K562 (cell line): Measurements from ENCODE around the gene APOC1. TPM values are rescaled to one million over a fixed set of nuclear protein-coding genes. Genes with fewer than 3 reads are reported as not detected.
A peak's percentile ranks its signal among the peaks of the same experiment; 100 is the strongest.

ENCODE experiments used
- ATF4 ChIP-seq: fragments of 450-650 bp; formaldehyde crosslinking; IDR thresholded peaks from 2 replicates; pipeline ENCODE4 v1.4.0; 2022; ENCODE audit warnings: mild to moderate bottlenecking, moderate library complexity
- CBFA2T2 ChIP-seq: fragments of 450-650 bp; conservative IDR thresholded peaks from 2 replicates; pipeline ENCODE4 v1.6.1; 2017; ENCODE audit warnings: mild to moderate bottlenecking
- CEBPB ChIP-seq: fragments of 450-650 bp; IDR thresholded peaks from 2 replicates; pipeline ENCODE4 v1.6.1; 2016; ENCODE audit warnings: missing genetic modification characterization, missing compliant biosample characterization
- ESRRB ChIP-seq: fragments of 250-450 bp; sonication (Bioruptor Pico); IDR thresholded peaks from 2 replicates; pipeline ENCODE4 v1.5.0; 2020; ENCODE audit warnings: mild to moderate bottlenecking, moderate library complexity, borderline replicate concordance
- HBP1 ChIP-seq: fragments of 450-650 bp; formaldehyde crosslinking; IDR thresholded peaks from 2 replicates; pipeline ENCODE4 v1.4.0; 2022; ENCODE audit warnings: missing genetic modification characterization
- MYNN ChIP-seq, 2 experiments: sonication (generic); formaldehyde crosslinking in 1 of 2; IDR thresholded peaks; 2 replicates each; pipeline versions ENCODE4 v1.5.0 to v1.6.1; 2016 to 2020; ENCODE audit warnings: antibody characterized with exemption in 1 of 2, missing genetic modification reagents in 1 of 2
- NFE2 ChIP-seq: IDR thresholded peaks from 2 replicates; pipeline ENCODE4 v1.6.1; 2014; ENCODE audit warnings: antibody characterized with exemption, low read depth
- NRF1 ChIP-seq, 2 experiments: fragments of 450-650 bp; IDR thresholded peaks in 1 of 2; conservative IDR thresholded peaks in 1 of 2; 2 replicates each; pipeline ENCODE4 v1.6.1; 2014; ENCODE audit warnings: mild to moderate bottlenecking in 2 of 2
- POLR2A ChIP-seq: fragments of 450-650 bp; conservative IDR thresholded peaks from 2 replicates; pipeline ENCODE4 v1.6.1; 2016
- RBM15 ChIP-seq: fragments of 200-400 bp; formaldehyde crosslinking; IDR thresholded peaks from 2 replicates; pipeline ENCODE4 v1.6.1; 2018; ENCODE audit warnings: mild to moderate bottlenecking, low read length, moderate library complexity; ENCODE audit not compliant: insufficient read depth
- RBM39 ChIP-seq: fragments of 200-400 bp; formaldehyde crosslinking; optimal IDR thresholded peaks from 2 replicates; pipeline ENCODE3; 2018; ENCODE audit warnings: low read depth, low read length
- RFX5 ChIP-seq: IDR thresholded peaks from 2 replicates; pipeline ENCODE4 v1.6.1; 2011; ENCODE audit warnings: low read depth, mild to moderate bottlenecking, improper control_type of control experiment, low read length
- TAF1 ChIP-seq: IDR thresholded peaks from 2 replicates; pipeline ENCODE4 v1.6.1; 2011; ENCODE audit warnings: mild to moderate bottlenecking, low read length, moderate library complexity; ENCODE audit not compliant: insufficient read depth, control insufficient read depth, severe bottlenecking; ENCODE audit errors: extremely low read depth
- TCFL5 ChIP-seq: fragments of 250-450 bp; sonication (Bioruptor Pico); conservative IDR thresholded peaks from 2 replicates; pipeline ENCODE4 v1.6.1; 2021; ENCODE audit warnings: mild to moderate bottlenecking, moderate library complexity, matching md5 sums
- ZNF699 ChIP-seq: fragments of 250-450 bp; sonication (Bioruptor Pico); IDR thresholded peaks from 2 replicates; pipeline ENCODE4 v1.8.0; 2021; ENCODE audit warnings: mild to moderate bottlenecking, moderate library complexity; ENCODE audit not compliant: insufficient replicate concordance
- polyA plus RNA-seq, 8 experiments: library from polyadenylated mRNA; depleted of rRNA in 4 of 8; stranded (reverse) in 5 of 8; unstranded in 3 of 8; fragments of >200 nt; fragmentation: Nextera tagmentation in 2 of 8; fragmentation: Illumina TruSeq in 1 of 8; extraction: Ambion mirVana in 2 of 8; extraction: Trizol in 1 of 8; gene quantifications; 2 replicates each; pipeline versions ENCODE4 v1.2.1 to v1.2.3, GENCODE V29; 2011 to 2014; ENCODE audit warnings: inconsistent platforms in 1 of 8, missing spikeins in 1 of 8
- total RNA-seq, 7 experiments: library from RNA; depleted of rRNA in 6 of 7; stranded (reverse); fragments of >200 nt in 6 of 7; fragmentation: Illumina TruSeq in 2 of 7; extraction: Trizol in 2 of 7; gene quantifications; 2 replicates each; pipeline versions ENCODE4 v1.2.1 to v1.2.3, GENCODE V29; 2011 to 2021; ENCODE audit warnings: low replicate concordance in 1 of 7
- TF ChIP-seq, protein P1 (sequence below): fragments of 450-650 bp; IDR thresholded peaks from 2 replicates; pipeline ENCODE4 v1.6.1; 2016; ENCODE audit warnings: missing biosample characterization, missing genetic modification characterization
- TF ChIP-seq, protein P2 (sequence below): fragments of 250-450 bp; sonication (Bioruptor Pico); IDR thresholded peaks from 2 replicates; pipeline ENCODE4 v1.4.0; 2020; ENCODE audit warnings: borderline replicate concordance
- TF ChIP-seq, protein P3 (sequence below): fragments of 150-350 bp; IDR thresholded peaks from 2 replicates; pipeline ENCODE4 v1.6.1; 2014; ENCODE audit warnings: low read depth, mild to moderate bottlenecking, low read length, borderline replicate concordance

Gene APOC1
- total and polyA plus RNA-seq, 9 of the 15 experiments (the other 6 are each of a cell fraction or from before 2014, with no cell fraction given), result 115 to 408 (median 220) TPM

DNA sequence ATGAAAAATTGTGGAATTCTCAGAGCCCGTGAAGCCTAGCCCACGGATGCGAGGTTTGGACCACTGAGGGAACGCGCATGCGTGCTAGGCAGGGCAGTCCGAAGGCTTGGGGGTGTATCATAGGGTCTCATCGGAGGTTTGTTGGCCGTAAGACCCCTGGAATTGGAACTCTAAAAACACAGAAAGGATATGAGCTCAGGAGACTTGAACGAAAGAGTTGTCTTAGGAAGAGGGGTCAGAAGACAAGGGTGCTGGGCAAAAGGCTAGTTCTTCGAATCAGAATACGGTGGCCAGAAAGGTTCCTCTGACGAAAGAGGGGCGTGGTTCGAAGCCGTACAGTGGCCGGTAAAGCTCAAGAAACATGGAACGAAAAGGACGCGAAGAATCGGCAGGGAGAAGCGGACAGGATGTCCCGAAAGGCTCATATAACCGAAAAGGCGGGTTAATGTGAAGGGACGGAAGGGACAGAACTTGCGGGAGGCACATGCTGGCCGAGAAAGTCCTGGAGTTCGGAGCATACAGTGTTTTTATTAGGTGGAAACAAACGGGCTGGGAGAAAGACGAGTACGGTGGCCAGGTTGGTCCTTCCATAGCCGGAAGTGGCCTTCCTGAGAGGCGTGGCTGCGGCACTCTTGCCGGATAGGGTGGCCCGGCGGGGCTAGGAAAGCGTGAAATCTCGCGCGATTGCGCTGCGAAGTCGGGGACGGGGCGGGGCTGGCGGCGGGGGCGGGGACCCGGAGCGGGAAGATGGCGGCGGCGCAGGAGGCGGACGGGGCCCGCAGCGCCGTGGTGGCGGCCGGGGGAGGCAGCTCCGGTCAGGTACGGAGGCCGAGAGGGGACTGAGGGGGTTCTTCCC, 40.5 kb downstream of the APOC1 start, which contains the start of gene CLPTM1 (continued):
- TF ChIP-seq, protein P1, sequence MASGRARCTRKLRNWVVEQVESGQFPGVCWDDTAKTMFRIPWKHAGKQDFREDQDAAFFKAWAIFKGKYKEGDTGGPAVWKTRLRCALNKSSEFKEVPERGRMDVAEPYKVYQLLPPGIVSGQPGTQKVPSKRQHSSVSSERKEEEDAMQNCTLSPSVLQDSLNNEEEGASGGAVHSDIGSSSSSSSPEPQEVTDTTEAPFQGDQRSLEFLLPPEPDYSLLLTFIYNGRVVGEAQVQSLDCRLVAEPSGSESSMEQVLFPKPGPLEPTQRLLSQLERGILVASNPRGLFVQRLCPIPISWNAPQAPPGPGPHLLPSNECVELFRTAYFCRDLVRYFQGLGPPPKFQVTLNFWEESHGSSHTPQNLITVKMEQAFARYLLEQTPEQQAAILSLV (tag), result no peak
- TF ChIP-seq, protein P2, sequence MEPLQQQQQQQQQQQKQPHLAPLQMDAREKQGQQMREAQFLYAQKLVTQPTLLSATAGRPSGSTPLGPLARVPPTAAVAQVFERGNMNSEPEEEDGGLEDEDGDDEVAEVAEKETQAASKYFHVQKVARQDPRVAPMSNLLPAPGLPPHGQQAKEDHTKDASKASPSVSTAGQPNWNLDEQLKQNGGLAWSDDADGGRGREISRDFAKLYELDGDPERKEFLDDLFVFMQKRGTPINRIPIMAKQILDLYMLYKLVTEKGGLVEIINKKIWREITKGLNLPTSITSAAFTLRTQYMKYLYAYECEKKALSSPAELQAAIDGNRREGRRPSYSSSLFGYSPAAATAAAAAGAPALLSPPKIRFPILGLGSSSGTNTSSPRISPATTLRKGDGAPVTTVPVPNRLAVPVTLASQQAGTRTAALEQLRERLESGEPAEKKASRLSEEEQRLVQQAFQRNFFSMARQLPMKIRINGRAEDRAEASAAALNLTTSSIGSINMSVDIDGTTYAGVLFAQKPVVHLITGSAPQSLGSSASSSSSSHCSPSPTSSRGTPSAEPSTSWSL, result no peak
- TF ChIP-seq ZNF699, result no peak
- no peak for TF ChIP-seq ESRRB (CRISPR knock-in tag)
- TF ChIP-seq ATF4 (CRISPR knock-in tag), result no peak
- TF ChIP-seq MYNN (IDR thresholded peaks at IDR 0.05), result 0 out of 2 replicates have a peak, but pooled peaks have one; percentile 39
- TF ChIP-seq MYNN (CRISPR knock-in tag; IDR thresholded peaks at IDR 0.05), result no peak
- TF ChIP-seq NFE2, result no peak
- TF ChIP-seq TAF1, result peak; percentile 84
- peak; percentile 85 to 88 for TF ChIP-seq NRF1 (conservative IDR thresholded peaks at IDR 0.05 in 1 of 2, IDR thresholded peaks at IDR 0.05 in 1 of 2)
- TF ChIP-seq POLR2A, result peak; percentile 98
- TF ChIP-seq RFX5, result no peak
- no peak for TF ChIP-seq RBM15
- TF ChIP-seq, protein P3, sequence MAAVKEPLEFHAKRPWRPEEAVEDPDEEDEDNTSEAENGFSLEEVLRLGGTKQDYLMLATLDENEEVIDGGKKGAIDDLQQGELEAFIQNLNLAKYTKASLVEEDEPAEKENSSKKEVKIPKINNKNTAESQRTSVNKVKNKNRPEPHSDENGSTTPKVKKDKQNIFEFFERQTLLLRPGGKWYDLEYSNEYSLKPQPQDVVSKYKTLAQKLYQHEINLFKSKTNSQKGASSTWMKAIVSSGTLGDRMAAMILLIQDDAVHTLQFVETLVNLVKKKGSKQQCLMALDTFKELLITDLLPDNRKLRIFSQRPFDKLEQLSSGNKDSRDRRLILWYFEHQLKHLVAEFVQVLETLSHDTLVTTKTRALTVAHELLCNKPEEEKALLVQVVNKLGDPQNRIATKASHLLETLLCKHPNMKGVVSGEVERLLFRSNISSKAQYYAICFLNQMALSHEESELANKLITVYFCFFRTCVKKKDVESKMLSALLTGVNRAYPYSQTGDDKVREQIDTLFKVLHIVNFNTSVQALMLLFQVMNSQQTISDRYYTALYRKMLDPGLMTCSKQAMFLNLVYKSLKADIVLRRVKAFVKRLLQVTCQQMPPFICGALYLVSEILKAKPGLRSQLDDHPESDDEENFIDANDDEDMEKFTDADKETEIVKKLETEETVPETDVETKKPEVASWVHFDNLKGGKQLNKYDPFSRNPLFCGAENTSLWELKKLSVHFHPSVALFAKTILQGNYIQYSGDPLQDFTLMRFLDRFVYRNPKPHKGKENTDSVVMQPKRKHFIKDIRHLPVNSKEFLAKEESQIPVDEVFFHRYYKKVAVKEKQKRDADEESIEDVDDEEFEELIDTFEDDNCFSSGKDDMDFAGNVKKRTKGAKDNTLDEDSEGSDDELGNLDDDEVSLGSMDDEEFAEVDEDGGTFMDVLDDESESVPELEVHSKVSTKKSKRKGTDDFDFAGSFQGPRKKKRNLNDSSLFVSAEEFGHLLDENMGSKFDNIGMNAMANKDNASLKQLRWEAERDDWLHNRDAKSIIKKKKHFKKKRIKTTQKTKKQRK, result no peak
- TF ChIP-seq RBM39, result no peak
- TF ChIP-seq HBP1, result 0 out of 2 replicates have a peak, but pooled peaks have one; percentile 16
- TF ChIP-seq TCFL5 (CRISPR knock-in tag), result no peak
- no peak for TF ChIP-seq CEBPB (tag)
- no peak for TF ChIP-seq CBFA2T2
